Rectal smooth muscle tissue (tissue), 1 donor: ENCODE data around the gene KPNA4.

Source experiments
- H3K27ac ChIP-seq: one replicate; pipeline ENCODE4 v1.7.0; 2013; ENCODE audit warnings: low read depth, low read length, inconsistent platforms
- H3K27me3 ChIP-seq: one replicate; pipeline ENCODE4 v1.7.0; 2013; ENCODE audit warnings: low read length; ENCODE audit not compliant: control insufficient read depth, insufficient read depth
- H3K36me3 ChIP-seq: one replicate; pipeline ENCODE4 v1.7.0; 2013; ENCODE audit warnings: low read length; ENCODE audit not compliant: control insufficient read depth, insufficient read depth
- H3K4me1 ChIP-seq: one replicate; pipeline ENCODE4 v1.7.0; 2013; ENCODE audit warnings: low read length; ENCODE audit not compliant: control insufficient read depth, insufficient read depth
- H3K4me3 ChIP-seq: one replicate; pipeline ENCODE4 v1.7.0; 2013; ENCODE audit warnings: low read length
- H3K9ac ChIP-seq: one replicate; pipeline ENCODE4 v1.7.0; 2013; ENCODE audit warnings: low read length

Gene KPNA4

GRCh38 chr3:160566499-160566898 is 1.1 kb upstream of the KPNA4 start:
- Histone ChIP-seq H3K4me3 (peak overlapping the region; percentile 88), H3K27ac (no peak overlapping the region), H3K27me3 (no peaks in the 10 kb centered on the region), H3K4me1 (peaks cover 20% of the 10 kb centered on the region), H3K36me3 (no peaks in the 10 kb centered on the region), H3K9ac (no peak overlapping the region)

GRCh38 chr3:160564949-160565441 is 376 bp downstream of the KPNA4 start:
- H3K4me3 ChIP-seq: peak overlapping the region; percentile 89
- H3K4me1 ChIP-seq: peaks cover 25% of the 10 kb centered on the region
- peak overlapping the region; percentile 77 for H3K9ac ChIP-seq

GRCh38 chr3:160564258-160564911 is 986 bp downstream of the KPNA4 start:
- Histone ChIP-seq H3K4me1 (peaks cover 25% of the 10 kb centered on the region), H3K4me3 (peak overlapping the region; percentile 89), H3K27me3 (no peaks in the 10 kb centered on the region), H3K9ac (peak overlapping the region; percentile 62), H3K36me3 (no peaks in the 10 kb centered on the region), H3K27ac (peak overlapping the region; percentile 98)

More at GRCh38 chr3:160564949-160565441, 376 bp downstream of the KPNA4 start:
- Histone ChIP-seq H3K27ac (peak overlapping the region; percentile 98), H3K36me3 (no peaks in the 10 kb centered on the region), H3K27me3 (no peaks in the 10 kb centered on the region)

GRCh38 chr3:160562952-160563351 is 2.4 kb downstream of the KPNA4 start:
- Histone ChIP-seq H3K36me3 (no peaks in the 10 kb centered on the region), H3K4me3 (peak overlapping the region; percentile 5), H3K9ac (no peak overlapping the region), H3K4me1 (peaks cover 25% of the 10 kb centered on the region), H3K27me3 (no peaks in the 10 kb centered on the region), H3K27ac (no peak overlapping the region)

GRCh38 chr3:160557571-160557970 is 7.8 kb downstream of the KPNA4 start:
- no peak overlapping the region for H3K9ac ChIP-seq
- H3K4me1 ChIP-seq: peaks cover 8% of the 10 kb centered on the region

GRCh38 chr3:160556141-160556540 is 9.2 kb downstream of the KPNA4 start:
- Histone ChIP-seq H3K4me3 (no peak overlapping the region), H3K4me1 (peaks cover 4% of the 10 kb centered on the region), H3K27ac (no peak overlapping the region), H3K36me3 (no peaks in the 10 kb centered on the region), H3K27me3 (no peaks in the 10 kb centered on the region), H3K9ac (no peak overlapping the region)

More at GRCh38 chr3:160557571-160557970, 7.8 kb downstream of the KPNA4 start:
- Histone ChIP-seq H3K4me3 (no peak overlapping the region), H3K27me3 (no peaks in the 10 kb centered on the region), H3K27ac (no peak overlapping the region), H3K36me3 (no peaks in the 10 kb centered on the region)

GRCh38 chr3:160554980-160555379 is 10.4 kb downstream of the KPNA4 start:
- no peak overlapping the region for H3K9ac ChIP-seq
- no peaks in the 10 kb centered on the region for H3K4me1 ChIP-seq
- H3K27ac ChIP-seq: no peak overlapping the region
- no peaks in the 10 kb centered on the region for H3K36me3 ChIP-seq
- no peaks in the 10 kb centered on the region for H3K27me3 ChIP-seq
- H3K4me3 ChIP-seq: no peak overlapping the region

GRCh38 chr3:160553827-160554226 is 11.5 kb downstream of the KPNA4 start:
- Histone ChIP-seq H3K27me3 (no peaks in the 10 kb centered on the region), H3K9ac (no peak overlapping the region), H3K36me3 (no peaks in the 10 kb centered on the region), H3K4me1 (no peaks in the 10 kb centered on the region), H3K4me3 (no peak overlapping the region), H3K27ac (no peak overlapping the region)

- Histone ChIP-seq H3K9ac (no peak overlapping the region), H3K27ac (no peak overlapping the region), H3K27me3 (no peaks in the 10 kb centered on the region), H3K36me3 (no peaks in the 10 kb centered on the region), H3K4me3 (no peak overlapping the region), H3K4me1 (no peaks in the 10 kb centered on the region)
Observed at GRCh38 chr3:160546727-160547126, 18.6 kb downstream of the KPNA4 start.

GRCh38 chr3:160545504-160545871 is 19.9 kb downstream of the KPNA4 start:
- Histone ChIP-seq H3K4me3 (no peak overlapping the region), H3K9ac (no peak overlapping the region), H3K36me3 (no peaks in the 10 kb centered on the region), H3K27me3 (no peaks in the 10 kb centered on the region), H3K27ac (no peak overlapping the region), H3K4me1 (no peaks in the 10 kb centered on the region)

GRCh38 chr3:160544844-160545503 is 20.4 kb downstream of the KPNA4 start:
- Histone ChIP-seq H3K36me3 (no peaks in the 10 kb centered on the region), H3K27ac (no peak overlapping the region), H3K27me3 (no peaks in the 10 kb centered on the region), H3K9ac (no peak overlapping the region), H3K4me3 (no peak overlapping the region), H3K4me1 (no peaks in the 10 kb centered on the region)

- H3K27ac ChIP-seq: no peak overlapping the region
- H3K4me3 ChIP-seq: no peak overlapping the region
- no peaks in the 10 kb centered on the region for H3K36me3 ChIP-seq
- H3K27me3 ChIP-seq: no peaks in the 10 kb centered on the region
- H3K9ac ChIP-seq: no peak overlapping the region
- H3K4me1 ChIP-seq: no peaks in the 10 kb centered on the region
Observed at GRCh38 chr3:160540551-160540950, 24.8 kb downstream of the KPNA4 start.

- Histone ChIP-seq H3K9ac (no peak overlapping the region), H3K27me3 (no peaks in the 10 kb centered on the region), H3K27ac (no peak overlapping the region), H3K4me3 (no peak overlapping the region), H3K4me1 (no peaks in the 10 kb centered on the region), H3K36me3 (no peaks in the 10 kb centered on the region)
Observed at GRCh38 chr3:160538895-160539294, 26.5 kb downstream of the KPNA4 start.
